H1 (cell line): Measurements from ENCODE around the gene HDHD3. TPM values are rescaled to one million over a fixed set of nuclear protein-coding genes. Genes with fewer than 3 reads are reported as not detected.

ENCODE experiments used
- GTF2F1 ChIP-seq: IDR thresholded peaks from 2 replicates; pipeline ENCODE4 v1.6.1; 2012; ENCODE audit warnings: low read depth, low read length, improper control_type of control experiment, borderline replicate concordance
- YY1 ChIP-seq: IDR thresholded peaks from 2 replicates; pipeline ENCODE4 v1.6.1; 2011; ENCODE audit warnings: low read depth, mild to moderate bottlenecking, low read length
- polyA plus RNA-seq, 7 experiments: library from polyadenylated mRNA; depleted of rRNA in 3 of 7; stranded (reverse) in 5 of 7; unstranded in 2 of 7; fragments of >200 nt in 5 of 7; fragments of 200-250 nt in 2 of 7; gene quantifications; 1 replicate in 5 of 7; 2 replicates in 1 of 7; 4 replicates in 1 of 7; pipeline versions ENCODE4 v1.2.1 to v1.2.3, GENCODE V29; 2011 to 2013; ENCODE audit warnings: missing spikeins in 2 of 7, mixed read lengths in 2 of 7
- total RNA-seq: library from RNA; stranded (reverse); fragmentation: NEBNext Ultra II Directional; extraction: Animal tissue kit (Norgen Biotek cat#: 25700); gene quantifications from 2 replicates; pipeline ENCODE4 v1.2.1, GENCODE V29; 2021

Gene HDHD3
- total and polyA plus RNA-seq, 2 of the 8 experiments (the other 6 are each of a cell fraction or from before 2014, with no cell fraction given): 12.1 to 25.3 TPM

DNA sequence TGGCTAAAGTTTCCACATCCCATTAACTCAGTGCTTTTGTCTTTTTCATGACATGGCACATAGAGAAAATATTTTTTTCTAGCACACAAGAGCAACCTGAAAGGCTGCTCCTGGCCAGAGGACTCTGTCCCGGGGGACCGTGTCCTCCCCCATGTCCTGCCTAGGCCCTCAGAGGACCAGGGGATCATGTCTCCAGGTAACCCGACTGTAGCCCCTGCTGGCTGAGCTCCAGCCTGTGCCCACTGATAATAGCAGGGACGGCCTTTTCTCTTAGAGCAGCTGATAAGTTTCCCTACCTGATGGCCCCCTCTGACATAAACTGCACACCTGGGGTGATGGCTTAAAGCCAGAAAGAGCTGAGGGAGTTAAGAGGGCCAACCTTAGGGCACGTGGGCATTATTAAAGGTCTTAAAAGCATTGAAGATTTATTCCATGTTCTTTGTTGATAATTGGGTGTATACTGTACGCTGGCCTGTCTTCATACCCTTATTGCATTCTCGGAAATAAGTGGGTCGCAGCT lies 5.9 kb downstream of the HDHD3 start (continued):
- TF ChIP-seq YY1 (no peak), GTF2F1 (no peak)
